SK-N-SH (cell line): ENCODE data around the gene FRMD1. TPM values are rescaled to one million over a fixed set of nuclear protein-coding genes. Genes with fewer than 3 reads are reported as not detected.

ENCODE experiments used
- CTCF ChIA-PET: fragments of 300-600, 350-600 bp; formaldehyde crosslinking; extraction: SDS; loops from one replicate; lab custom pipeline; 2021; lab: Yijun Ruan, JAX
- POLR2A ChIA-PET: fragments of 350-600 bp; sonication (Branson Sonifier 250); formaldehyde crosslinking; extraction: SDS; loops from one replicate; lab custom pipeline; 2020; ENCODE audit warnings: antibody characterized with exemption, inconsistent platforms; lab: Yijun Ruan, JAX
- DNase-seq: peaks from one replicate; pipeline ENCODE4 v3.0.0; 2012
- H2AFZ ChIP-seq: fragments of 200-600 bp; sonication (generic); 2 replicates; pipeline ENCODE4 v1.8.1; 2016; ENCODE audit warnings: antibody characterized with exemption, mild to moderate bottlenecking, low read depth
- H3F3A ChIP-seq: fragments of 200-600 bp; sonication (generic); replicated peaks from 2 replicates; pipeline ENCODE3; 2016; ENCODE audit warnings: antibody characterized with exemption, mild to moderate bottlenecking; ENCODE audit not compliant: insufficient read depth
- H3K27ac ChIP-seq, 2 experiments: fragments of 200-500 bp in 1 of 2; fragments of 200-600 bp in 1 of 2; sonication (Bioruptor generic) in 1 of 2; sonication (generic), shearing (Covaris generic) in 1 of 2; 2 replicates each; pipeline versions ENCODE4 v1.5.1 to v1.6.1; 2014 to 2016; ENCODE audit warnings: low read depth in 2 of 2, inconsistent platforms in 1 of 2, low read length in 1 of 2, mild to moderate bottlenecking in 1 of 2, mixed read lengths in 1 of 2
- H3K27me3 ChIP-seq: fragments of 200-600 bp; sonication (generic), shearing (Covaris generic); 2 replicates; pipeline ENCODE4 v1.6.1; 2016; ENCODE audit warnings: mixed run types; ENCODE audit not compliant: insufficient read depth
- H3K36me3 ChIP-seq, 2 experiments: fragments of 200-500 bp in 1 of 2; fragments of 200-600 bp in 1 of 2; sonication (Bioruptor generic) in 1 of 2; sonication (generic) in 1 of 2; replicated peaks in 1 of 2; 2 replicates each; pipeline versions ENCODE3 to v1.5.1; 2014 to 2016; ENCODE audit warnings: low read length in 1 of 2, mild to moderate bottlenecking in 1 of 2; ENCODE audit not compliant: insufficient read depth in 2 of 2, control insufficient read depth in 1 of 2
- H3K4me1 ChIP-seq, 2 experiments: fragments of 200-500 bp in 1 of 2; fragments of 200-600 bp in 1 of 2; sonication (Bioruptor generic) in 1 of 2; sonication (generic), shearing (Covaris generic) in 1 of 2; 2 replicates each; pipeline versions ENCODE4 v1.5.1 to v1.6.1; 2014 to 2016; ENCODE audit warnings: low read depth in 1 of 2, low read length in 1 of 2, mixed run types in 1 of 2; ENCODE audit not compliant: insufficient read depth in 2 of 2, control insufficient read depth in 1 of 2
- H3K4me2 ChIP-seq: fragments of 200-600 bp; sonication (generic), shearing (Covaris generic); 2 replicates; pipeline ENCODE4 v1.6.1; 2017; ENCODE audit warnings: mixed run types
- H3K4me3 ChIP-seq, 2 experiments: fragments of 200-500 bp in 1 of 2; fragments of 200-600 bp in 1 of 2; sonication (Bioruptor generic) in 1 of 2; sonication (generic), shearing (Covaris generic) in 1 of 2; 2 replicates each; pipeline versions ENCODE4 v1.5.1 to v1.8.1; 2014 to 2016; ENCODE audit warnings: low read depth in 2 of 2, inconsistent platforms in 1 of 2, low read length in 1 of 2, mild to moderate bottlenecking in 1 of 2, mixed read lengths in 1 of 2, moderate library complexity in 1 of 2
- H3K79me2 ChIP-seq: fragments of 200-600 bp; sonication (generic); 2 replicates; pipeline ENCODE4 v1.8.1; 2017; ENCODE audit warnings: mild to moderate bottlenecking; ENCODE audit not compliant: insufficient read depth
- H3K9ac ChIP-seq: fragments of 200-600 bp; sonication (generic); 2 replicates; pipeline ENCODE4 v1.6.1; 2017; ENCODE audit warnings: mixed run types
- H3K9me2 ChIP-seq: fragments of 200-600 bp; sonication (generic); 2 replicates; pipeline ENCODE4 v1.6.1; 2017; ENCODE audit warnings: mixed run types
- H3K9me3 ChIP-seq: fragments of 200-600 bp; sonication (generic); 2 replicates; pipeline ENCODE4 v1.6.1; 2017; ENCODE audit warnings: mixed run types, mild to moderate bottlenecking, moderate library complexity
- H4K20me1 ChIP-seq: fragments of 200-600 bp; sonication (generic); 2 replicates; pipeline ENCODE4 v1.6.1; 2017; ENCODE audit warnings: mild to moderate bottlenecking, mixed run types; ENCODE audit not compliant: insufficient read depth
- EZH2phosphoT487 ChIP-seq: fragments of 200-600 bp; sonication (generic); IDR thresholded peaks from 2 replicates; pipeline ENCODE4 v1.6.1; 2017; ENCODE audit warnings: low read depth, mixed run types, mild to moderate bottlenecking, antibody characterized with exemption, moderate library complexity, borderline replicate concordance
- FOSL2 ChIP-seq: IDR thresholded peaks from 2 replicates; pipeline ENCODE4 v1.4.0; 2012; ENCODE audit warnings: low read depth, mild to moderate bottlenecking, moderate library complexity, borderline replicate concordance
- FOXM1 ChIP-seq: IDR thresholded peaks from 2 replicates; pipeline ENCODE4 v1.4.0; 2012; ENCODE audit warnings: low read depth, mild to moderate bottlenecking
- JUND ChIP-seq: IDR thresholded peaks from 2 replicates; pipeline ENCODE4 v1.4.0; 2012
- NFIC ChIP-seq: IDR thresholded peaks from 2 replicates; pipeline ENCODE4 v1.4.0; 2012; ENCODE audit warnings: borderline replicate concordance
- POLR2AphosphoS5 ChIP-seq: IDR thresholded peaks from 2 replicates; pipeline ENCODE4 v1.6.1; 2012; ENCODE audit warnings: low read depth, low read length
- SMC3 ChIP-seq: IDR thresholded peaks from 2 replicates; pipeline ENCODE4 v1.6.1; 2012; ENCODE audit warnings: low read depth, low read length, improper control_type of control experiment
- TEAD4 ChIP-seq: IDR thresholded peaks from 2 replicates; pipeline ENCODE4 v1.4.0; 2012; ENCODE audit warnings: mild to moderate bottlenecking, borderline replicate concordance; ENCODE audit not compliant: insufficient read depth
- WGBS: methylation state at CpG from one replicate; pipeline ENCODE4 v1.1.6; 2017; ENCODE audit warnings: low lambda C conversion rate; 5-methylcytosine and 5-hydroxymethylcytosine counted together
- polyA plus RNA-seq, 3 experiments: library from polyadenylated mRNA; depleted of rRNA; stranded (reverse); fragments of >200 nt; gene quantifications; 2 replicates each; pipeline ENCODE4 v1.2.3, GENCODE V29; 2012
- TF ChIP-seq, protein P1 (sequence below): IDR thresholded peaks from 2 replicates; pipeline ENCODE4 v1.4.0; 2012; ENCODE audit warnings: low read depth, borderline replicate concordance
- TF ChIP-seq, protein P2 (sequence below): IDR thresholded peaks from 2 replicates; pipeline ENCODE4 v1.6.1; 2012; ENCODE audit warnings: mild to moderate bottlenecking, low read depth, low read length, moderate library complexity

Gene FRMD1
- polyA plus RNA-seq, 1 of the 3 experiments (the other 2 are of a cell fraction) = not detected

DNA sequence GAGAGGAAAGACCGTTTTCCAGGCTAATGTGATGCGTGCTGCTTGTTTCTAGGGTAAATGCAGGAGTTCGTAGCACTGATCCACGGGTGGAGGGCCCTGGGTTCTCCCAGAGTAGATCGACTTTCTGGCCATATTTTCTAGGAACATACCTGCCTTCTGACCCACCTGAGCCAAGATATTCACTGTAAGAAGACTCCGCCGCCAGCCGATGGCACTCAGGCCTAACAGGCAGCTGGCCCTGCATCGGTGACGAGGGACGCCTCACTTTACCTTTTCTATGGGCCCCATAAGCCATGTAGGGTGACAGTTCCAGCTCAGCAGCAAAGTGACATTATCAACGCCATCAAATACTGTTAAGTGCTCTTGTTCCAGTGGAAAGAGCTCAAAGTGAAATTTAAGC is 30.2 kb upstream of the FRMD1 start:
- 51% methylated on average over 12 of the region's 12 CpGs for WGBS
- ChIA-PET CTCF (interaction anchor here (0.9 to 1.9 kb wide), 6 partner anchors 9 to 247 kb away, joined by 3 to 10 read pairs (median 4); no protein-coding TSS in a partner anchor), POLR2A (no interaction called here)
- Histone ChIP-seq H3K9ac (no peak overlapping the region), H3F3A (no peaks in the 10 kb centered on the region), H3K4me1 (peaks cover 0 to 13% of the 10 kb centered on the region in 2 experiments; a peak in 2 of 4 replicates)
- no peak for TF ChIP-seq SMC3
- TF ChIP-seq, protein P1, sequence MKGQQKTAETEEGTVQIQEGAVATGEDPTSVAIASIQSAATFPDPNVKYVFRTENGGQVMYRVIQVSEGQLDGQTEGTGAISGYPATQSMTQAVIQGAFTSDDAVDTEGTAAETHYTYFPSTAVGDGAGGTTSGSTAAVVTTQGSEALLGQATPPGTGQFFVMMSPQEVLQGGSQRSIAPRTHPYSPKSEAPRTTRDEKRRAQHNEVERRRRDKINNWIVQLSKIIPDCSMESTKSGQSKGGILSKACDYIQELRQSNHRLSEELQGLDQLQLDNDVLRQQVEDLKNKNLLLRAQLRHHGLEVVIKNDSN = no peak
- TF ChIP-seq, all 33 proteins: peak for 0
- Histone ChIP-seq H3K27ac (no peak overlapping the region), H3K36me3 (no peaks in the 10 kb centered on the region), H3K4me3 (no peak overlapping the region), H3K9me3 (0 out of 2 replicates have a peak, but pooled peaks cover 5% of the 10 kb centered on the region), H4K20me1 (no peaks in the 10 kb centered on the region), H3K4me2 (no peak overlapping the region), H3K27me3 (no peaks in the 10 kb centered on the region), H3K79me2 (no peaks in the 10 kb centered on the region), H2AFZ (no peak overlapping the region), H3K9me2 (no peaks in the 10 kb centered on the region)
- no peak for DNase-seq

GRCh38 chr6:168107191-168107983 is 28.4 kb upstream of the FRMD1 start:
- ChIA-PET CTCF (interaction anchor here (0.9 kb wide), 1 partner anchor 125 kb away, joined by 3 read pairs; no protein-coding TSS in a partner anchor), POLR2A (no interaction called here)
- Histone ChIP-seq H3K4me1 (peaks cover 0 to 13% of the 10 kb centered on the region in 2 experiments; a peak in 2 of 4 replicates), H3K36me3 (no peaks in the 10 kb centered on the region), H3K4me3 (no peak overlapping the region), H3K9me3 (0 out of 2 replicates have a peak, but pooled peaks cover 5% of the 10 kb centered on the region), H3K4me2 (no peak overlapping the region), H3F3A (no peaks in the 10 kb centered on the region), H3K79me2 (no peaks in the 10 kb centered on the region), H3K9ac (no peak overlapping the region), H3K27me3 (no peaks in the 10 kb centered on the region), H3K27ac (no peak overlapping the region), H2AFZ (no peak overlapping the region), H3K9me2 (no peaks in the 10 kb centered on the region), H4K20me1 (no peaks in the 10 kb centered on the region)
- no peak for TF ChIP-seq JUND
- TF ChIP-seq, protein P2, sequence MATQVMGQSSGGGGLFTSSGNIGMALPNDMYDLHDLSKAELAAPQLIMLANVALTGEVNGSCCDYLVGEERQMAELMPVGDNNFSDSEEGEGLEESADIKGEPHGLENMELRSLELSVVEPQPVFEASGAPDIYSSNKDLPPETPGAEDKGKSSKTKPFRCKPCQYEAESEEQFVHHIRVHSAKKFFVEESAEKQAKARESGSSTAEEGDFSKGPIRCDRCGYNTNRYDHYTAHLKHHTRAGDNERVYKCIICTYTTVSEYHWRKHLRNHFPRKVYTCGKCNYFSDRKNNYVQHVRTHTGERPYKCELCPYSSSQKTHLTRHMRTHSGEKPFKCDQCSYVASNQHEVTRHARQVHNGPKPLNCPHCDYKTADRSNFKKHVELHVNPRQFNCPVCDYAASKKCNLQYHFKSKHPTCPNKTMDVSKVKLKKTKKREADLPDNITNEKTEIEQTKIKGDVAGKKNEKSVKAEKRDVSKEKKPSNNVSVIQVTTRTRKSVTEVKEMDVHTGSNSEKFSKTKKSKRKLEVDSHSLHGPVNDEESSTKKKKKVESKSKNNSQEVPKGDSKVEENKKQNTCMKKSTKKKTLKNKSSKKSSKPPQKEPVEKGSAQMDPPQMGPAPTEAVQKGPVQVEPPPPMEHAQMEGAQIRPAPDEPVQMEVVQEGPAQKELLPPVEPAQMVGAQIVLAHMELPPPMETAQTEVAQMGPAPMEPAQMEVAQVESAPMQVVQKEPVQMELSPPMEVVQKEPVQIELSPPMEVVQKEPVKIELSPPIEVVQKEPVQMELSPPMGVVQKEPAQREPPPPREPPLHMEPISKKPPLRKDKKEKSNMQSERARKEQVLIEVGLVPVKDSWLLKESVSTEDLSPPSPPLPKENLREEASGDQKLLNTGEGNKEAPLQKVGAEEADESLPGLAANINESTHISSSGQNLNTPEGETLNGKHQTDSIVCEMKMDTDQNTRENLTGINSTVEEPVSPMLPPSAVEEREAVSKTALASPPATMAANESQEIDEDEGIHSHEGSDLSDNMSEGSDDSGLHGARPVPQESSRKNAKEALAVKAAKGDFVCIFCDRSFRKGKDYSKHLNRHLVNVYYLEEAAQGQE = no peak
- TF ChIP-seq POLR2AphosphoS5 = no peak
- no peak for TF ChIP-seq FOXM1
- TF ChIP-seq EZH2phosphoT487 = no peak
- no peak for TF ChIP-seq TEAD4
- no peak for TF ChIP-seq FOSL2
- TF ChIP-seq, protein P1 = no peak
- TF ChIP-seq NFIC = no peak
- 25% methylated on average over 8 of the region's 8 CpGs for WGBS
- DNase-seq = peak; percentile 62
